GM21423 (cell line): ENCODE measurements around the gene PHRF1.

Source experiments
- ATAC-seq: cut with Tn5 transposase; IDR thresholded peaks from one replicate; pipeline ENCODE4 v1.9.1; 2021; ENCODE audit warnings: mild to moderate bottlenecking, moderate library complexity; ENCODE audit not compliant: unreplicated experiment

The PHRF1 gene

GRCh38 chr11:537622-538430 lies 38.4 kb upstream of the PHRF1 start:
- ATAC-seq, result no peak

GRCh38 chr11:538431-539051 lies 37.7 kb upstream of the PHRF1 start:
- no peak for ATAC-seq

- no peak for ATAC-seq
Observed at GRCh38 chr11:539971-540481, 36.2 kb upstream of the PHRF1 start.

GRCh38 chr11:540583-541432 lies 35.5 kb upstream of the PHRF1 start:
- ATAC-seq, result no peak

- ATAC-seq, result no peak
Observed at GRCh38 chr11:541433-541885, 34.8 kb upstream of the PHRF1 start.

GRCh38 chr11:544817-545166 lies 31.5 kb upstream of the PHRF1 start:
- ATAC-seq, result no peak

GRCh38 chr11:545171-545570 lies 31.1 kb upstream of the PHRF1 start:
- no peak for ATAC-seq

- no peak for ATAC-seq
Observed at GRCh38 chr11:548700-549603, 27.3 kb upstream of the PHRF1 start.

GRCh38 chr11:550021-550745 lies 26.1 kb upstream of the PHRF1 start:
- ATAC-seq, result no peak

- no peak for ATAC-seq
Observed at GRCh38 chr11:550746-551085, 25.6 kb upstream of the PHRF1 start.

GRCh38 chr11:551131-551530 lies 25.1 kb upstream of the PHRF1 start:
- no peak for ATAC-seq

- no peak for ATAC-seq
Observed at GRCh38 chr11:551596-551995, 24.7 kb upstream of the PHRF1 start.

- ATAC-seq, result no peak
Observed at GRCh38 chr11:553083-553987, 22.9 kb upstream of the PHRF1 start.

GRCh38 chr11:553988-554340 lies 22.3 kb upstream of the PHRF1 start:
- no peak for ATAC-seq

- ATAC-seq, result peak; percentile 48
Observed at GRCh38 chr11:554428-555226, 21.6 kb upstream of the PHRF1 start.

- no peak for ATAC-seq
Observed at GRCh38 chr11:555227-555779, 21.0 kb upstream of the PHRF1 start.

GRCh38 chr11:555780-556661 lies 20.2 kb upstream of the PHRF1 start:
- ATAC-seq, result no peak
